Epithelial cell of esophagus (primary cell): ENCODE results near the gene TNIK.

Experiments used
- DNase-seq: peaks from one replicate; pipeline ENCODE4 v3.0.0; 2010; ENCODE audit warnings: low read depth
- H3K4me3 ChIP-seq: 2 replicates; pipeline ENCODE4 v1.5.1; 2011; ENCODE audit warnings: mild to moderate bottlenecking, low read length, control low read depth
- CTCF ChIP-seq: IDR thresholded peaks from 2 replicates; pipeline ENCODE4 v1.5.1; 2011; ENCODE audit warnings: low read depth, mild to moderate bottlenecking, low read length, control low read depth, inconsistent platforms; ENCODE audit not compliant: insufficient read depth; ENCODE audit errors: missing control alignments

The TNIK gene

GRCh38 chr3:171420667-171421066, 39.5 kb downstream of the TNIK start:
- no peak for TF ChIP-seq CTCF
- no peak for DNase-seq
- no peak overlapping the region for H3K4me3 ChIP-seq

- no peak for TF ChIP-seq CTCF
- no peak overlapping the region for H3K4me3 ChIP-seq
- no peak for DNase-seq
These were observed 40.7 kb downstream of the TNIK start for GRCh38 chr3:171419457-171419856.

- no peak overlapping the region for H3K4me3 ChIP-seq
- TF ChIP-seq CTCF = no peak
- peak; percentile 41 for DNase-seq
These were observed 42.4 kb downstream of the TNIK start for GRCh38 chr3:171417813-171418212.

- TF ChIP-seq CTCF = no peak
- no peak overlapping the region for H3K4me3 ChIP-seq
- DNase-seq = no peak
These were observed 43.1 kb downstream of the TNIK start for GRCh38 chr3:171417137-171417536.

- DNase-seq = no peak
These were observed 43.5 kb downstream of the TNIK start for GRCh38 chr3:171416666-171417065.

GRCh38 chr3:171416061-171416460, 44.1 kb downstream of the TNIK start:
- no peak overlapping the region for H3K4me3 ChIP-seq
- DNase-seq = no peak
- no peak for TF ChIP-seq CTCF

More at GRCh38 chr3:171416666-171417065, 43.5 kb downstream of the TNIK start:
- H3K4me3 ChIP-seq = no peak overlapping the region
- no peak for TF ChIP-seq CTCF

- no peak for TF ChIP-seq CTCF
- DNase-seq = peak; percentile 53
- no peak overlapping the region for H3K4me3 ChIP-seq
These were observed 45.1 kb downstream of the TNIK start for GRCh38 chr3:171415070-171415469.
